Measurements from ENCODE around the gene BTBD2.

Gene BTBD2

GRCh38 chr19:1970806-1971502 lies 44.6 kb downstream of the BTBD2 start:
- TF ChIP-seq ZNF565 (CRISPR knock-in tag; conservative IDR thresholded peaks at IDR 0.05; ENCODE audit: low read depth), result no peak
- no peak for TF ChIP-seq POU6F1 (CRISPR knock-in tag; IDR thresholded peaks at IDR 0.05; ENCODE audit: borderline replicate concordance, low read depth)
- TF ChIP-seq GLIS3 (CRISPR knock-in tag; IDR thresholded peaks at IDR 0.05), result no peak
- TF ChIP-seq ZFP3 (CRISPR knock-in tag; IDR thresholded peaks at IDR 0.05), result no peak
- TF ChIP-seq CREB5 (CRISPR knock-in tag; IDR thresholded peaks at IDR 0.05; ENCODE audit: low read depth), result no peak
- TF ChIP-seq ESRRG (CRISPR knock-in tag; IDR thresholded peaks at IDR 0.05), result no peak
- no peak for TF ChIP-seq OSR1 (CRISPR knock-in tag; IDR thresholded peaks at IDR 0.05)
- TF ChIP-seq TSHZ2 (CRISPR knock-in tag; IDR thresholded peaks at IDR 0.05), result no peak
- no peak for TF ChIP-seq PATZ1 (CRISPR knock-in tag; IDR thresholded peaks at IDR 0.05; ENCODE audit: borderline replicate concordance)
- no peak for TF ChIP-seq PPARA (CRISPR knock-in tag; IDR thresholded peaks at IDR 0.05; ENCODE audit: borderline replicate concordance)
- TF ChIP-seq BACH2 (CRISPR knock-in tag; IDR thresholded peaks at IDR 0.05; ENCODE audit: borderline replicate concordance), result no peak
- TF ChIP-seq ISL1 (CRISPR knock-in tag; IDR thresholded peaks at IDR 0.05), result no peak
- TF ChIP-seq ZNF70 (CRISPR knock-in tag; IDR thresholded peaks at IDR 0.05), result no peak
- no peak for TF ChIP-seq TCF4 (CRISPR knock-in tag; IDR thresholded peaks at IDR 0.05; ENCODE audit: borderline replicate concordance)
- no peak for TF ChIP-seq ARNTL (CRISPR knock-in tag; IDR thresholded peaks at IDR 0.05; ENCODE audit: borderline replicate concordance, low read depth)
- no peak for TF ChIP-seq ZC3H10 (CRISPR knock-in tag; IDR thresholded peaks at IDR 0.05)
- no peak for TF ChIP-seq CSDC2 (CRISPR knock-in tag; IDR thresholded peaks at IDR 0.05)
- TF ChIP-seq ZFP30 (CRISPR knock-in tag; IDR thresholded peaks at IDR 0.05), result no peak
- TF ChIP-seq ZNF8 (CRISPR knock-in tag; IDR thresholded peaks at IDR 0.05), result no peak
- no peak for TF ChIP-seq SNAI2 (CRISPR knock-in tag; IDR thresholded peaks at IDR 0.05)
- ATAC-seq, result no peak

GRCh38 chr19:1970003-1970805 lies 45.3 kb downstream of the BTBD2 start:
- no peak for ATAC-seq
- TF ChIP-seq ARNTL (CRISPR knock-in tag; IDR thresholded peaks at IDR 0.05; ENCODE audit: borderline replicate concordance, low read depth) (no peak), ZNF8 (CRISPR knock-in tag; IDR thresholded peaks at IDR 0.05) (no peak), OSR1 (CRISPR knock-in tag; IDR thresholded peaks at IDR 0.05) (no peak), ZC3H10 (CRISPR knock-in tag; IDR thresholded peaks at IDR 0.05) (no peak), SNAI2 (CRISPR knock-in tag; IDR thresholded peaks at IDR 0.05) (no peak), BACH2 (CRISPR knock-in tag; IDR thresholded peaks at IDR 0.05; ENCODE audit: borderline replicate concordance) (no peak), TSHZ2 (CRISPR knock-in tag; IDR thresholded peaks at IDR 0.05) (no peak), TCF4 (CRISPR knock-in tag; IDR thresholded peaks at IDR 0.05; ENCODE audit: borderline replicate concordance) (no peak), ZFP3 (CRISPR knock-in tag; IDR thresholded peaks at IDR 0.05) (no peak), PPARA (CRISPR knock-in tag; IDR thresholded peaks at IDR 0.05; ENCODE audit: borderline replicate concordance) (no peak), ISL1 (CRISPR knock-in tag; IDR thresholded peaks at IDR 0.05) (no peak), ZFP30 (CRISPR knock-in tag; IDR thresholded peaks at IDR 0.05) (no peak), TOX (CRISPR knock-in tag; IDR thresholded peaks at IDR 0.05; ENCODE audit: borderline replicate concordance) (no peak), ZNF565 (CRISPR knock-in tag; conservative IDR thresholded peaks at IDR 0.05; ENCODE audit: low read depth) (no peak), POU6F1 (CRISPR knock-in tag; IDR thresholded peaks at IDR 0.05; ENCODE audit: borderline replicate concordance, low read depth) (no peak), RARB (CRISPR knock-in tag; IDR thresholded peaks at IDR 0.05) (no peak), GLIS3 (CRISPR knock-in tag; IDR thresholded peaks at IDR 0.05) (no peak), CSDC2 (CRISPR knock-in tag; IDR thresholded peaks at IDR 0.05) (no peak)
